Measurements from ENCODE around the gene NEBL.

DNA sequence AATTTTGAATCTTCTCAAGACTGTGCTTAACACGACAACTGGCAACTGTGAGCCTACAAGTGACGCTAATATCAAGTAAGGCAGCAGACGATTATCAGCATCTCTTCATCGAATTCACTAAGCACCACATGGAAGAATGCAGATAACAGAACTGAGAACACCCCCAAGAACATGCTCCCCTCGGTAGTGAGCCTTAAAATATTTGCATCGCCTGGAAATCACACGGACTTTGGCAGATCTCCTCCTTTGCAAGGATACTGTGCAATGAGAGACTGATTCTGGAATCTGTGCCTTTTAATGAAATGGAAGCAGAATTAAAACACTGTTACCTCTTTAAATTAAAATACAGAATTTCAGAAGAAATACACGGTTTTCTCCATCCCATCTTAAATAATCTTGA lies 38.2 kb upstream of the NEBL start:
- TF ChIP-seq CTCF (IDR thresholded peaks at IDR 0.05) (no peak), POLR2A (IDR thresholded peaks at IDR 0.05) (no peak)

All from vagina (tissue), 2 donors.